Measurements from ENCODE around the gene TMEM117. TPM values are rescaled to one million over a fixed set of nuclear protein-coding genes. Genes with fewer than 3 reads are reported as not detected.

TMEM117 gene
- total RNA-seq, 1 donor from 2014 or later = 3.8 TPM

- DNase-seq (ENCODE audit: low read depth) = no peak
- no peak overlapping the region for H3K4me3 ChIP-seq (ENCODE audit: low read depth, low read length)
- no peak for TF ChIP-seq CTCF (conservative IDR thresholded peaks at IDR 0.05; ENCODE audit: low read depth, low read length)
Measured at GRCh38 chr12:43872396-43872795, 36.5 kb downstream of the TMEM117 start.

- no peak overlapping the region for H3K4me3 ChIP-seq (ENCODE audit: low read depth, low read length)
- TF ChIP-seq CTCF (conservative IDR thresholded peaks at IDR 0.05; ENCODE audit: low read depth, low read length) = no peak
- DNase-seq (ENCODE audit: low read depth) = no peak
Measured at GRCh38 chr12:43878050-43878449, 42.2 kb downstream of the TMEM117 start.

DNA sequence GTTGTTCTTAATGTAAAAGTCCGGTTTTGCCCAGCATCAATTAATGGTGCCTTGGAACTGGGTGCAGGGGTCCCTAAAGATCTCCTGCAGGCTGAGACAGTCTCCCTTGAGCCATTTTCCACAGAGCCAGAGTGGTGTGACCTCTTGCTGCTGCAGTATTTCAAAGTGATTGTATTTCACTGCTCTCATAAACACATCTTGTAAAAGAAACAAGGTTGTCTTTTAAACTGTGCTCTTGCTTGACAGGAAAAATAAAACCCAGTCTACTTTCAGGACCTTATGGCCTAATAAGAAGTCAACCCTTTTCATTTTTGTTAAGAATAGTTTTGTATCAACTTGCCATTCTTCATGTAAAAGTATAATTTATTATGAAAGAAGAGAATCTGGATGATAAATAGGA, 44.7 kb downstream of the TMEM117 start:
- no peak for DNase-seq (ENCODE audit: low read depth)
- no peak for TF ChIP-seq CTCF (conservative IDR thresholded peaks at IDR 0.05; ENCODE audit: low read depth, low read length)
- no peak overlapping the region for H3K4me3 ChIP-seq (ENCODE audit: low read depth, low read length)

- TF ChIP-seq CTCF (conservative IDR thresholded peaks at IDR 0.05; ENCODE audit: low read depth, low read length) = peak; percentile 96
- DNase-seq (ENCODE audit: low read depth) = peak; percentile 20
- H3K4me3 ChIP-seq (ENCODE audit: low read depth, low read length) = no peak overlapping the region
Measured at GRCh38 chr12:43882578-43883178, 46.8 kb downstream of the TMEM117 start.

GRCh38 chr12:43883311-43883710, 47.4 kb downstream of the TMEM117 start:
- H3K4me3 ChIP-seq (ENCODE audit: low read depth, low read length) = no peak overlapping the region
- no peak for TF ChIP-seq CTCF (conservative IDR thresholded peaks at IDR 0.05; ENCODE audit: low read depth, low read length)
- no peak for DNase-seq (ENCODE audit: low read depth)

DNA sequence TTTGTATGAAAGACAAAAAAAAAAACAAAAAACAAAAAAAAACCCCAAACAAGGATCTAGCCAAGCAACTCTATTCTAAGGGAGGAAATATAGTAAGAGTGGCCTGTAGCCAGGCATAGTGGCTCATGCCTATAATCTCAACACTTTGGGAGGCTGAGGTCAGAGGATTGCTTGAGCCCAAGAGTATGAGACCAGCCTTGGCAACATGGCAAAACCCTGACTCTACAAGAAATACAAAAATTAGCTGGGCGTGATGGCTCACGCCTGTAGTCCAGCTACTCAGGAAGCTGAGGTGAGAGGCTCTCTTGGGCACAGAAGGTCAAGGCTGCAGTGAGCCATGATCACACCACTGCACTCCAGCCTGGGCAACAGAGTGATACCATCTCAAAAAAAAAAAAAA, 47.9 kb downstream of the TMEM117 start:
- DNase-seq (ENCODE audit: low read depth) = no peak
- no peak for TF ChIP-seq CTCF (conservative IDR thresholded peaks at IDR 0.05; ENCODE audit: low read depth, low read length)
- no peak overlapping the region for H3K4me3 ChIP-seq (ENCODE audit: low read depth, low read length)

DNA sequence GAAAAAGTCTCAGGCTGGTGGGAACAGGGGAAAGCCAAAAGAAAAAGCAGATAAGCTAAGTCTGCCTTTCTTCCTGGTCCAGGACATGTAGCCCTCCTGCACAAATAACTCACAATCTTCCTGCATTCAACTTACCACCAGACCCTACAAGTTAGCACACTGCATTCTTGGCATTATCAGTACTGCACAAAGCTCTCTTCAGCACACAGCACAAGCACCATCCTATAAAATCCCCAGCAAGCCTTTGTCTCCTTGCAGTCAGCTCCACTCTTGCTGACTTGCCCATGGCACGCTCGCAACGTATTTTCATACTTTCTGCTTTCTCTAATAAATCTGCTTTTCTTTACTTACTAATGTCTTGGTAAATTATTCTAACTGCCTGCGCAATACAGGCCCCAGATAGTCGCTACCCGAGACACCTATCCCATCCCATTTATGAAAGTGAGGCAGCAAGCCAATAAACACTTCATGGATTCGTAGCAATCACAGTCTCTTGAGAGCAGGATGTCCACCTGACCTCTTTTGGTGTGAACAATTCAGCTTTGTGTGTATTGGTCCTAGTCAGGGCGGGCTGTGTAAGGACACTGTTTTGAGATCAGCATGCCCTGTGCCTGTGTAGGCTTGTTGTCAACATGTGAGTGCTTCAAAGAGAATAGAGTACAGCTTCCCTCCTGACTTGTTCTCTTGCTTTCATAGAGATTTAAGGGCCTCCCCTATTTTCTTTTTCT, 49.0 kb downstream of the TMEM117 start:
- TF ChIP-seq CTCF (conservative IDR thresholded peaks at IDR 0.05; ENCODE audit: low read depth, low read length) = no peak
- H3K4me3 ChIP-seq (ENCODE audit: low read depth, low read length) = no peak overlapping the region

More for the DNA sequence above, 49.0 kb downstream of the TMEM117 start:
- DNase-seq (ENCODE audit: low read depth) = no peak
